Loucy (cell line): ENCODE data around the gene ZNF664.
A peak's percentile ranks its signal among the peaks of the same experiment; 100 is the strongest.

ENCODE experiments used
- CTCF ChIP-seq: fragments of 200-600 bp; sonication (generic); conservative IDR thresholded peaks from 2 replicates; pipeline ENCODE4 v1.5.1; 2014; ENCODE audit warnings: mild to moderate bottlenecking, antibody characterized with exemption, low read length
- EZH2phosphoT487 ChIP-seq: fragments of 200-600 bp; IDR thresholded peaks from 2 replicates; pipeline ENCODE4 v1.6.1; 2018; ENCODE audit warnings: antibody characterized with exemption, mild to moderate bottlenecking, moderate library complexity, borderline replicate concordance

GRCh38 chr12:124032265-124032886 is 59.4 kb downstream of the ZNF664 start:
- TF ChIP-seq CTCF (peak; percentile 90), EZH2phosphoT487 (no peak)
